IPS-20b (cell line): ENCODE measurements around the gene GPX4.

Source experiments
- H3K27ac ChIP-seq: one replicate; pipeline ENCODE4 v1.5.1; 2013; ENCODE audit warnings: low read length
- H3K27me3 ChIP-seq: 2 replicates; pipeline ENCODE4 v1.6.1; 2013; ENCODE audit warnings: mild to moderate bottlenecking, low read length, inconsistent platforms; ENCODE audit not compliant: insufficient read depth
- H3K36me3 ChIP-seq: 2 replicates; pipeline ENCODE4 v1.6.1; 2013; ENCODE audit warnings: low read depth, mild to moderate bottlenecking, inconsistent platforms, low read length, moderate library complexity; ENCODE audit not compliant: insufficient read depth
- H3K4me1 ChIP-seq: 2 replicates; pipeline ENCODE4 v1.6.1; 2013; ENCODE audit warnings: mild to moderate bottlenecking, control low read depth, inconsistent platforms, low read length, moderate library complexity; ENCODE audit not compliant: insufficient read depth
- H3K4me3 ChIP-seq: 2 replicates; pipeline ENCODE4 v1.5.1; 2013; ENCODE audit warnings: mild to moderate bottlenecking, low read length, inconsistent platforms
- H3K9ac ChIP-seq: 2 replicates; pipeline ENCODE4 v1.6.1; 2013; ENCODE audit warnings: low read depth, mild to moderate bottlenecking, inconsistent platforms, low read length, moderate library complexity
- H3K9me3 ChIP-seq: 2 replicates; pipeline ENCODE4 v1.6.1; 2013; ENCODE audit warnings: mild to moderate bottlenecking, low read depth, low read length, inconsistent platforms; ENCODE audit not compliant: insufficient read depth

Gene GPX4

DNA sequence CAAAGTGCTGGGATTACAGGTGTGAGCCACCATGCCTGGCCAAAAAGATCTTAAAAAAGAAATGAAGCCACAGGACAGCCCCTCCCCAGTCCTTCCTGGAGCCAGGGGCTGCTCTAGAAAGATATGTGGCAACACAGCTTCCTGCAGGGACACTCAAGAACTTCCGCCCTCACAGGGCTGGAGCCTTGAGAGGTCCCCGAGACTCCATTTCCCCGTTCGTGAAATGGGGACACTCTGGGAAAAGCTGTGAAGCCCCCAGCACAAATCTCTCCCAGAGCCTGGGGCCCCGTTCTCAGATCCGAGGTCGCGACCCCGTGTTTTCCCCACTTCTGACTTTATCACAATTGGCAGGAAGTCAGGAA, 2.5 kb upstream of the GPX4 start:
- H3K4me1 ChIP-seq = peaks cover 5% of the 10 kb centered on the region; the same call in 1 of the 2 replicates
- H3K27me3 ChIP-seq = no peaks in the 10 kb centered on the region
- peak overlapping the region; percentile 59 for H3K27ac ChIP-seq
- peak overlapping the region; percentile 66; the same call in 1 of the 2 replicates for H3K9ac ChIP-seq
- peaks cover 5% of the 10 kb centered on the region for H3K36me3 ChIP-seq
- H3K9me3 ChIP-seq = no peaks in the 10 kb centered on the region
- H3K4me3 ChIP-seq = no peak overlapping the region

GRCh38 chr19:1102407-1103131, 1.2 kb upstream of the GPX4 start:
- Histone ChIP-seq H3K27ac (no peak overlapping the region), H3K27me3 (no peaks in the 10 kb centered on the region), H3K36me3 (peaks cover 18% of the 10 kb centered on the region), H3K4me3 (no peak overlapping the region), H3K9ac (no peak overlapping the region; the same call in 1 of the 2 replicates), H3K9me3 (no peaks in the 10 kb centered on the region), H3K4me1 (peaks cover 5% of the 10 kb centered on the region; the same call in 1 of the 2 replicates)

- Histone ChIP-seq H3K36me3 (peaks cover 21% of the 10 kb centered on the region), H3K9ac (no peak overlapping the region), H3K4me3 (peak overlapping the region; percentile 46; the same call in 1 of the 2 replicates), H3K27me3 (no peaks in the 10 kb centered on the region), H3K9me3 (no peaks in the 10 kb centered on the region), H3K4me1 (peaks cover 5% of the 10 kb centered on the region; the same call in 1 of the 2 replicates), H3K27ac (no peak overlapping the region)
These were observed 574 bp upstream of the GPX4 start for GRCh38 chr19:1103132-1103707.

DNA sequence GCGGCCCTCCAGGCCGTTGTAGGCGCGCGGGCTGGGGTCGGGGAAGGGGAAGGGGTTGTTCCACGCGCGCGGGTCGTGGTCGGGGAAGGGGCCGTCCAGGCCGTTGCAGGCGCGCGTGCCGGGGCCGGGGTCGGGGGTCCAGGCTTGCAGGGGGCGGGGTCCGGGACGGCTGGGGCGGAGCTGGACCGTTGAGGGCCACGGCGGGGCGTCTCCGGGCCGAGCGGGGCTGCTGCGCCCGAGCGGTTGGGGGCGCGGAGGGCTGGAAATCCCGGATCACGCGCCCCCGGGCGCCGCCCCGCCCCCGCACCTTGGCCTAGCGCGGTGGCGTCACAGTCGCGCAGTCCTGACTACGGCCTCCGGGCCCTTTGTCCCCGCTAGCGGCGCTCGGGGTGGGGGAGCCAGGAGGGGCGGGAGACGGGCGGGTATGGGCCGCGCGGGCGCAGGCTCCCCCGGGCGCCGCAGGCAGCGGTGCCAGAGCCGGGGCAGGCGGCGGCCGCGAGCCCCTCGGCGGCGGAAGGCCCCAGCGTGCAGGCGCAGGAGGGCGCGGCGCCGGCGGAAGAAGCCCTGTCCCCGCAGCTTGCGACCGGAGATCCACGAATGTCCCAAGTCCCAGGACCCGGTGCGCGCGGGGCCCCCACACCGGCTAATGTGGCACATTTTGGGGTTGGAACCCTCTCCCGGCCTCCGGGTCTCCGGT, 665 bp downstream of the GPX4 start:
- no peaks in the 10 kb centered on the region for H3K27me3 ChIP-seq
- peak overlapping the region; percentile 57 for H3K27ac ChIP-seq
- peaks cover 5% of the 10 kb centered on the region; the same call in 1 of the 2 replicates for H3K4me1 ChIP-seq
- H3K4me3 ChIP-seq = peak overlapping the region; percentile 85
- H3K9ac ChIP-seq = peak overlapping the region; percentile 86
- peaks cover 21% of the 10 kb centered on the region for H3K36me3 ChIP-seq
- no peaks in the 10 kb centered on the region for H3K9me3 ChIP-seq

DNA sequence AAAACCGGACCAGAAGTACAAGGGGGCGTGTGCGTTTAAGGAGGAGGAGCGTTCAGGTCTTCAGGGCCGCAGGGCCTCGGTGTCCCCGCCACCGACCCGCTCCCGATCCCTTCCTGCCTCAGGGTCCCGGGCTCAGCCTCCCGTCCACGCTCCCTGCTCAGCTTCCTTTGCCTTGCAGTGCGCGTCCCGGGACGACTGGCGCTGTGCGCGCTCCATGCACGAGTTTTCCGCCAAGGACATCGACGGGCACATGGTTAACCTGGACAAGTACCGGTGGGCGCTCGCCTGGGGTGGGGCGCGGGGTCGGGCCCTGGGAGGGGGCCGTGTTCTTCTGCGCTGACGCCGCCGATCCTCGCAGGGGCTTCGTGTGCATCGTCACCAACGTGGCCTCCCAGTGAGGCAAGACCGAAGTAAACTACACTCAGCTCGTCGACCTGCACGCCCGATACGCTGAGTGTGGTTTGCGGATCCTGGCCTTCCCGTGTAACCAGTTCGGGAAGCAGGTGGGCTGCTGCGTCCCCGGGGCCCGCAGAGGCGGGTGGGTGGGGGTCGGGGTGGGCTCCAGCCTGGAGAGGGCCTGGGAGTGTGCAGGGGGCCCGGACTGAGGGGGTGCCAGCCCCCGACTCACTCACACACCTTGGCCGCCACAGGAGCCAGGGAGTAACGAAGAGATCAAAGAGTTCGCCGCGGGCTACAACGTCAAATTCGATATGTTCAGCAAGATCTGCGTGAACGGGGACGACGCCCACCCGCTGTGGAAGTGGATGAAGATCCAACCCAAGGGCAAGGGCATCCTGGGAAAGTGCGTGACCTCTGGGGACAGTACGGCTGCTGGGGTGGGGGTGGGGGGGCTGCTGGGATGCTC, 1.4 kb downstream of the GPX4 start:
- Histone ChIP-seq H3K4me3 (peak overlapping the region; percentile 85), H3K27me3 (no peaks in the 10 kb centered on the region), H3K27ac (peak overlapping the region; percentile 57), H3K36me3 (peaks cover 21% of the 10 kb centered on the region), H3K9me3 (no peaks in the 10 kb centered on the region), H3K9ac (peak overlapping the region; percentile 86), H3K4me1 (peaks cover 5% of the 10 kb centered on the region; the same call in 1 of the 2 replicates)

GRCh38 chr19:1105873-1106840, 2.4 kb downstream of the GPX4 start:
- Histone ChIP-seq H3K9me3 (no peaks in the 10 kb centered on the region), H3K27me3 (no peaks in the 10 kb centered on the region), H3K4me3 (no peak overlapping the region), H3K9ac (no peak overlapping the region), H3K4me1 (peaks cover 5% of the 10 kb centered on the region; the same call in 1 of the 2 replicates), H3K36me3 (peaks cover 21% of the 10 kb centered on the region), H3K27ac (no peak overlapping the region)

DNA sequence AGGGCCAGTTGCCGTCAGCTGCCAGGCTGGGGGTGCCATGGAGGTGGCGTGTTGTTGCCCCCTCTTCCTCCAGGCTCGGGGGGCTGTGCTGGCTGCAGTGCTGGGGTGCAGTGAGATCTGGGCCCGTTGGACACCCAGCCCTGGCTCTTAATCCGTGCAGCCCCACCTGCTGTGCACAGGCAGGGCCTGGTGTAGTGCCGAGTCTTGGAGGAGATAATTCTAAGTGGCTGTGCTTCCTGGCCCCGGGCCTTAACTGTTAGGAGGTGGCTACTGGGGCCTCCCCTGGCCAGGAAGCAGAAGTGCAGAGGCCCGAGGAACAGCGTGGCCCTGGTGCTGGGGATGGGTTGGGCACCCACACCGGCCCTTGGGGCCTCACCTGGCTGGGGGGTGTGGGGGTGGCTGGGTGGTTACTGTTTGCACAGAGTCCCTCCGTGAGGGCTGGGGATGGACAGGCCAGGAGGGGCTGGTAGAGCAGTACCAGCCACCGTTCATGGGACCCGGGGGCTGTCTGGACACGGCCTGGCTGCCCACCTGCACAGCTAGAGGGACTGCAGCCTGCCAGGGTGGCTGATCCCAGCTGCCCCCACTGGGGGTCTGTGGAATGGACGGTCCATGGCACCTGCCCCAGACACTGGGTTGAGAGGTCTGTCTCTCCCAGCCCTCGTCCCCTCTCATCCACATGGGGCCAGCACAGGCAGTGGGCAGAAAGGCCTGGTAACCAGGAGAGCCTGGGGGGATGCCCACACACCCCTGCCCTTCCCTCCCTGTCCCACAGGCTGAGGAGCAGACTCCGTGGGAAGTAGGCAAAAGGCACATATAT, 3.3 kb downstream of the GPX4 start:
- no peak overlapping the region for H3K9ac ChIP-seq
- no peaks in the 10 kb centered on the region for H3K9me3 ChIP-seq
- H3K27me3 ChIP-seq = no peaks in the 10 kb centered on the region
- H3K27ac ChIP-seq = no peak overlapping the region
- H3K4me3 ChIP-seq = no peak overlapping the region
- H3K36me3 ChIP-seq = peaks cover 21% of the 10 kb centered on the region
- H3K4me1 ChIP-seq = no peaks in the 10 kb centered on the region; the same call in 1 of the 2 replicates

DNA sequence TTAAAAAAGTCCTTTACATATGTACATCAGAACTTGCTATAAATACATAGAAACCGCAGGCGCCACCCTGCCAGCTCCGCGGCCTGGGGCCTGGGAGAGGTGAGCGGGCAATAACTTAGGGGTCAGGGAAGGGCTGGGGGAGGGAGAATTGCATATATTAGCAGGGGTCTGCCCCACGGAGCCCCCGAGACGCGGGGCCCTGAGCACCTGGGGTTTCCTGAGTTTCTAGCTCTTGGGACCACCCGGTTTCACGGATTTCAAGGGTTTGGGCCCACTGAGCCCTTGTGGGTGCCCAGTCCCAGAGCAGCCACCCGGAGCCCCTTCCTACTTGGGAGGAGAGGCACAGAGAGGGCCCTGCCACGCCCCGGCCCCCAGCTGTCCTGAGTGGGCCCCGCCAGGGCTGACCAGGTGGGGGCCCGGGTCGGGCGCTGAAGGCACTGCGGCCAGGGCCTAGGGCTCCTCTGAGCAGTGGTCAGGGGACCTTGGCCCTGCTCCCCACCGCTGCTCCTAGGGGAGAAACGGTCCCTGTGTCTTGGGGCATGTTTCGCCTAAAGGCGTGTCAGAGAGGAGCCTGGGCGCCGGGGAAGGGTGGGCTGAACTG, 4.0 kb downstream of the GPX4 start:
- H3K9me3 ChIP-seq = no peaks in the 10 kb centered on the region
- H3K27me3 ChIP-seq = no peaks in the 10 kb centered on the region
- H3K27ac ChIP-seq = no peak overlapping the region
- peaks cover 21% of the 10 kb centered on the region for H3K36me3 ChIP-seq
- H3K4me1 ChIP-seq = no peaks in the 10 kb centered on the region; the same call in 1 of the 2 replicates
- H3K9ac ChIP-seq = no peak overlapping the region
- no peak overlapping the region for H3K4me3 ChIP-seq

DNA sequence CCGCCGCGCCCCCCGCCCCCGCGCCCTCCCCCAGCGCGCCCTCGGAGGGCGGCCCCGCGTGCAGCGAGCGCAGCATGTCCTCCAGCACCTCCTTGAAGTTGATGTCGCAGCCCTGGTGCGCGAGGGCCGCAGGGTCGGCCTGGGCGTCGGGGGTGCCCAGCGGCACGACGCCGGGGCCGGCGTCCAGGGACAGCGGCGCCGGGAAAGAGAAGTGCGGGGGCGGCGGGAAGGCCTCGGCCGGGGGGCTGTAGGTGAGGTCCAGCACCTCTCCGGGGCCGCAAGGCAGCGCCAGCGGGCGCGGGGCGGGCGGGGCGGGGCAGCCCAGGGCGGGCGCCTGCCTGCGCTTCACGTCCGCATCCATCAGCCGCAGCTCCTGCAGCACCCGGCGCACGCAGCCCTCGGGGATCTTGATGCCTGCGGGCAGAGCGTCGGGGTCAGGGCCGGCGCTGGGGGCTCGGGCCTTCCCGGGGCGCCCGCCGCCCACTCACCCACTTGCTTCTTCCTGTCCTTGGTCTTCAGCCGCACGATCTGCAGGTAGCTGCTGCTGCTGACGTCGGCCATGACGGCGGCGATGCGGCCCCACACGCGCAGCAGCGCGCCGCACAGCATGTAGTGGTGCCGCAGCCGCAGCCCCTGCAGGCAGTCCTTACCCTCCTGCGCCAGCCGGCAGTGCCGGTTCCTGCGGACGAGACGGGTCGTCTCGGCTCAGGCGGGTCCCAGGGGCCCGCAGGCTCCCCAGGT, 4.7 kb downstream of the GPX4 start:
- Histone ChIP-seq H3K4me1 (no peaks in the 10 kb centered on the region; the same call in 1 of the 2 replicates), H3K9me3 (no peaks in the 10 kb centered on the region), H3K27me3 (no peaks in the 10 kb centered on the region), H3K27ac (no peak overlapping the region), H3K4me3 (no peak overlapping the region), H3K36me3 (peaks cover 21% of the 10 kb centered on the region), H3K9ac (no peak overlapping the region)
